ENCODE measurements around the gene AKR1A1.

The AKR1A1 gene

GRCh38 chr1:45567911-45568310 lies 17.3 kb downstream of the AKR1A1 start:
- ChIA-PET CTCF (interaction anchor here (1.3 to 7.9 kb wide), 10 partner anchors 8 to 775 kb away, joined by 5 to 130 read pairs (median 38); partner anchors contain the start of genes NASP and TESK2), POLR2A (interaction anchor here (0.7 to 2.1 kb wide), 5 partner anchors 10 to 167 kb away, joined by 4 to 17 read pairs (median 8); partner anchors contain the start of gene PRDX1)
- no peak for DNase-seq (ENCODE audit: extremely low spot score)
- no peak for TF ChIP-seq CTCF (IDR thresholded peaks at IDR 0.05; ENCODE audit: control extremely low read depth, extremely low read depth, low read depth, missing control alignments)

- DNase-seq (ENCODE audit: extremely low spot score), result no peak
- CTCF ChIA-PET, result interaction anchor here (1.3 to 7.9 kb wide), 17 partner anchors 9 to 775 kb away, joined by 3 to 130 read pairs (median 17); partner anchors contain the start of genes AKR1A1, NASP, PRDX1 and TESK2
- POLR2A ChIA-PET, result interaction anchor here (0.5 to 2.3 kb wide), 6 partner anchors 11 to 55 kb away, joined by 3 to 17 read pairs (median 7); partner anchors contain the start of gene PRDX1
- no peak for TF ChIP-seq CTCF (IDR thresholded peaks at IDR 0.05; ENCODE audit: control extremely low read depth, extremely low read depth, low read depth, missing control alignments)
Observed at GRCh38 chr1:45568421-45568820, 17.8 kb downstream of the AKR1A1 start.

- POLR2A ChIA-PET, result interaction anchor here (2.1 to 2.3 kb wide), 3 partner anchors 15 to 57 kb away, joined by 8 to 17 read pairs (median 9); partner anchors contain the start of gene PRDX1
- DNase-seq (ENCODE audit: extremely low spot score), result no peak
Observed at GRCh38 chr1:45569571-45569961, 18.9 kb downstream of the AKR1A1 start.

GRCh38 chr1:45569962-45570581 lies 19.4 kb downstream of the AKR1A1 start:
- peak; percentile 96 for TF ChIP-seq CTCF (IDR thresholded peaks at IDR 0.05; ENCODE audit: control extremely low read depth, extremely low read depth, low read depth, missing control alignments)
- POLR2A ChIA-PET, result interaction anchor here (1.0 to 2.3 kb wide), 4 partner anchors 14 to 57 kb away, joined by 3 to 17 read pairs (median 8); partner anchors contain the start of gene PRDX1
- CTCF ChIA-PET, result interaction anchor here (0.7 to 7.9 kb wide), 34 partner anchors 8 to 654 kb away, joined by 3 to 130 read pairs (median 4); partner anchors contain the start of genes AKR1A1, MMACHC, MUTYH and NASP
- DNase-seq (ENCODE audit: extremely low spot score), result peak; percentile 71

More at GRCh38 chr1:45569571-45569961, 18.9 kb downstream of the AKR1A1 start:
- TF ChIP-seq CTCF (IDR thresholded peaks at IDR 0.05; ENCODE audit: control extremely low read depth, extremely low read depth, low read depth, missing control alignments), result no peak
- CTCF ChIA-PET, result interaction anchor here (0.6 to 7.9 kb wide), 31 partner anchors 7 to 555 kb away, joined by 3 to 130 read pairs (median 7); partner anchors contain the start of genes AKR1A1, MMACHC, MUTYH and NASP

- POLR2A ChIA-PET, result interaction anchor here (1.0 to 2.3 kb wide), 2 partner anchors 14 to 49 kb away, joined by 3 to 9 read pairs; partner anchors contain the start of gene PRDX1
- CTCF ChIA-PET, result interaction anchor here (0.9 to 7.9 kb wide), 24 partner anchors 8 to 654 kb away, joined by 3 to 130 read pairs (median 11); partner anchors contain the start of genes AKR1A1, MMACHC, NASP and PRDX1
- no peak for DNase-seq (ENCODE audit: extremely low spot score)
- TF ChIP-seq CTCF (IDR thresholded peaks at IDR 0.05; ENCODE audit: control extremely low read depth, extremely low read depth, low read depth, missing control alignments), result no peak
Observed at GRCh38 chr1:45570631-45571030, 20.0 kb downstream of the AKR1A1 start.

- ChIA-PET POLR2A (no interaction called here), CTCF (interaction anchor here (1.2 to 7.9 kb wide), 2 partner anchors 8 to 60 kb away, joined by 6 to 130 read pairs; partner anchors contain the start of gene NASP)
- no peak for DNase-seq (ENCODE audit: extremely low spot score)
- no peak for TF ChIP-seq CTCF (IDR thresholded peaks at IDR 0.05; ENCODE audit: control extremely low read depth, extremely low read depth, low read depth, missing control alignments)
Observed at GRCh38 chr1:45573231-45573804, 22.7 kb downstream of the AKR1A1 start.
